PC-3 (cell line): ENCODE measurements around the gene TRIP12. TPM values are rescaled to one million over a fixed set of nuclear protein-coding genes. Genes with fewer than 3 reads are reported as not detected.

Experiments used
- ATAC-seq: fragments of 200-7000 bp; cut with Tn5 transposase; 2 replicates; pipeline ENCODE4 v1.9.1; 2020; ENCODE audit warnings: mild to moderate bottlenecking, moderate library complexity
- BruUV-seq: library from RNA; stranded (reverse); fragments of 400-500 nt; replicated peaks from 2 replicates; lab custom pipeline; 2021; lab: Mats Ljungman, UMichigan
- CTCF ChIA-PET: fragments of 300-600 bp; sonication (Branson Sonifier 250); formaldehyde crosslinking; loops from one replicate; lab custom pipeline; 2022; ENCODE audit warnings: antibody characterized with exemption; lab: Charles Lee
- POLR2A ChIA-PET: fragments of 300-600 bp; sonication (Branson Sonifier 250); formaldehyde crosslinking; loops from one replicate; lab custom pipeline; 2022; ENCODE audit warnings: antibody characterized with exemption; ENCODE audit not compliant: unreplicated experiment; lab: Charles Lee
- DNase-seq: peaks from one replicate; pipeline ENCODE4 v3.0.0-alpha.2; 2015
- H2AFZ ChIP-seq: fragments of 300-600 bp; sonication (generic); 2 replicates; pipeline ENCODE4 v1.6.0; 2016; ENCODE audit warnings: antibody characterized with exemption, low read length
- H3F3A ChIP-seq: fragments of 300-600 bp; sonication (generic); one replicate; pipeline ENCODE4 v1.6.0; 2017; ENCODE audit warnings: antibody characterized with exemption, low read length, control low read depth, mild to moderate bottlenecking; ENCODE audit not compliant: unreplicated experiment
- H3K27ac ChIP-seq: fragments of 300-600 bp; sonication (generic); 2 replicates; pipeline ENCODE4 v1.5.1; 2016; ENCODE audit warnings: mild to moderate bottlenecking, low read length
- H3K27me3 ChIP-seq: fragments of 300-600 bp; sonication (generic); 2 replicates; pipeline ENCODE4 v1.6.1; 2016; ENCODE audit warnings: low read length, mixed read lengths
- H3K36me3 ChIP-seq: fragments of 300-600 bp; sonication (generic); 2 replicates; pipeline ENCODE4 v1.6.1; 2016; ENCODE audit warnings: low read depth, mixed run types, low read length, mixed read lengths
- H3K4me1 ChIP-seq: fragments of 300-600 bp; sonication (generic); 2 replicates; pipeline ENCODE4 v1.5.1; 2016; ENCODE audit warnings: low read length; ENCODE audit not compliant: insufficient read depth
- H3K4me2 ChIP-seq: fragments of 300-600 bp; sonication (generic); 2 replicates; pipeline ENCODE4 v1.6.0; 2016; ENCODE audit warnings: low read length
- H3K4me3 ChIP-seq: fragments of 300-600 bp; sonication (generic); 2 replicates; pipeline ENCODE4 v1.5.1; 2016; ENCODE audit warnings: mild to moderate bottlenecking, low read length, mixed read lengths
- H3K79me2 ChIP-seq: fragments of 300-600 bp; sonication (generic); 2 replicates; pipeline ENCODE4 v1.6.1; 2017; ENCODE audit warnings: low read length, mixed read lengths
- H3K9ac ChIP-seq: fragments of 300-600 bp; sonication (generic); 2 replicates; pipeline ENCODE4 v1.6.0; 2016; ENCODE audit warnings: mild to moderate bottlenecking, low read length
- H3K9me2 ChIP-seq: fragments of 300-600 bp; sonication (generic); replicated peaks from 2 replicates; pipeline ENCODE4 v1.6.1; 2016; ENCODE audit warnings: mixed run types, low read length, mixed read lengths
- H3K9me3 ChIP-seq: fragments of 300-600 bp; sonication (generic); 2 replicates; pipeline ENCODE4 v1.6.1; 2016; ENCODE audit warnings: low read length, mixed read lengths
- H4K20me1 ChIP-seq: fragments of 300-600 bp; sonication (generic); 2 replicates; pipeline ENCODE4 v1.6.1; 2016; ENCODE audit warnings: low read length, mixed read lengths
- CTCF ChIP-seq: fragments of 300-600 bp; sonication (generic); conservative IDR thresholded peaks from 2 replicates; pipeline ENCODE4 v1.5.1; 2017; ENCODE audit warnings: antibody characterized with exemption, low read depth, mild to moderate bottlenecking, low read length
- EZH2 ChIP-seq: fragments of 300-600 bp; sonication (generic); IDR thresholded peaks from one replicate; pipeline ENCODE4 v1.6.1; 2017; ENCODE audit warnings: antibody characterized with exemption, mild to moderate bottlenecking, low read length; ENCODE audit not compliant: unreplicated experiment
- EZH2phosphoT487 ChIP-seq: fragments of 300-600 bp; sonication (generic); IDR thresholded peaks from 2 replicates; pipeline ENCODE4 v1.6.1; 2018; ENCODE audit warnings: mild to moderate bottlenecking, antibody characterized with exemption, low read length, borderline replicate concordance
- intact Hi-C: fragments of 100-400 bp; cut with micrococcal nuclease; formaldehyde crosslinking; loops from 2 replicates; pipeline ENCODE4 v1.9.0; 2023
- total RNA-seq: library from RNA; depleted of rRNA; stranded (reverse); fragments of >200 nt; gene quantifications from 2 replicates; pipeline ENCODE4 v1.2.3, GENCODE V29; 2014

The TRIP12 gene
- total RNA-seq, 1 experiment from 2014 or later: 113 TPM

GRCh38 chr2:229821316-229821715 lies 100.5 kb downstream of the TRIP12 start:
- Histone ChIP-seq H3K36me3 (peaks cover 19% of the 10 kb centered on the region), H2AFZ (no peak overlapping the region), H3K79me2 (no peaks in the 10 kb centered on the region), H3K4me2 (peak overlapping the region; percentile 58), H3F3A (no peaks in the 10 kb centered on the region), H3K4me3 (no peak overlapping the region), H3K4me1 (peaks cover 37% of the 10 kb centered on the region), H3K9ac (no peak overlapping the region), H3K9me3 (no peaks in the 10 kb centered on the region), H3K27me3 (no peaks in the 10 kb centered on the region), H3K9me2 (no peaks in the 10 kb centered on the region), H3K27ac (peak overlapping the region; percentile 73), H4K20me1 (peaks cover 10% of the 10 kb centered on the region)
- DNase-seq (peak; percentile 59), ATAC-seq (peak; percentile 80)
- no TSS peak for BruUV-seq
- TF ChIP-seq EZH2 (no peak), EZH2phosphoT487 (no peak), CTCF (no peak)
- ChIA-PET POLR2A (no interaction called here), CTCF (no interaction called here)
- intact Hi-C loops: no loop called here

- CTCF ChIA-PET: no interaction called here
- DNase-seq: peak; percentile 65
- no TSS peak for BruUV-seq
Measured at GRCh38 chr2:229818230-229818629, 103.6 kb downstream of the TRIP12 start.

More at GRCh38 chr2:229818230-229818629, 103.6 kb downstream of the TRIP12 start:
- Histone ChIP-seq H2AFZ (no peak overlapping the region), H3K9me2 (no peaks in the 10 kb centered on the region), H3K27me3 (no peaks in the 10 kb centered on the region), H3K27ac (peak overlapping the region; percentile 55), H3K79me2 (no peaks in the 10 kb centered on the region), H3K36me3 (peaks cover 23% of the 10 kb centered on the region), H3K4me3 (no peak overlapping the region), H4K20me1 (peaks cover 9% of the 10 kb centered on the region), H3K9ac (no peak overlapping the region), H3F3A (no peaks in the 10 kb centered on the region), H3K9me3 (no peaks in the 10 kb centered on the region), H3K4me2 (no peak overlapping the region), H3K4me1 (peaks cover 52% of the 10 kb centered on the region)
- no peak for TF ChIP-seq EZH2phosphoT487
- no peak for TF ChIP-seq CTCF
- TF ChIP-seq EZH2: no peak
- POLR2A ChIA-PET: no interaction called here
- peak; percentile 51 for ATAC-seq
- intact Hi-C loops: no loop called here
